ENCODE measurements around the gene RRP8.
A peak's percentile ranks its signal among the peaks of the same experiment; 100 is the strongest.

The RRP8 gene

GRCh38 chr11:6603287-6604080 is at the start of gene RRP8, which contains the start of gene ILK:
Gene RRP8 (minus strand): TSS chr11:6603616. CDS start chr11:6603502, 114 bp downstream.
Gene ILK (plus strand): TSS chr11:6603774. CDS start chr11:6604272, 498 bp downstream.
- DNase-seq (ENCODE audit: low read depth): peak; percentile 80

- no peak for DNase-seq (ENCODE audit: low read depth)
Measured at GRCh38 chr11:6653097-6653496, 49.7 kb upstream of the RRP8 start.

GRCh38 chr11:6652182-6652581 is 48.8 kb upstream of the RRP8 start:
- DNase-seq (ENCODE audit: low read depth): no peak

- no peak for DNase-seq (ENCODE audit: low read depth)
Measured at GRCh38 chr11:6650980-6651379, 47.6 kb upstream of the RRP8 start.

GRCh38 chr11:6650104-6650503 is 46.7 kb upstream of the RRP8 start:
- no peak for DNase-seq (ENCODE audit: low read depth)

- no peak for DNase-seq (ENCODE audit: low read depth)
Measured at GRCh38 chr11:6648501-6648900, 45.1 kb upstream of the RRP8 start.

GRCh38 chr11:6647836-6648235 is 44.4 kb upstream of the RRP8 start:
- DNase-seq (ENCODE audit: low read depth): no peak

GRCh38 chr11:6646918-6647679 is 43.7 kb upstream of the RRP8 start:
- no peak for DNase-seq (ENCODE audit: low read depth)

GRCh38 chr11:6646576-6646917 is 43.1 kb upstream of the RRP8 start:
- DNase-seq (ENCODE audit: low read depth): no peak

GRCh38 chr11:6646071-6646470 is 42.7 kb upstream of the RRP8 start:
- DNase-seq (ENCODE audit: low read depth): no peak

GRCh38 chr11:6642957-6643356 is 39.5 kb upstream of the RRP8 start:
- no peak for DNase-seq (ENCODE audit: low read depth)

GRCh38 chr11:6640985-6641701 is 37.7 kb upstream of the RRP8 start:
- no peak for DNase-seq (ENCODE audit: low read depth)

GRCh38 chr11:6640036-6640984 is 36.9 kb upstream of the RRP8 start:
- DNase-seq (ENCODE audit: low read depth): no peak

GRCh38 chr11:6638429-6638828 is 35.0 kb upstream of the RRP8 start:
- DNase-seq (ENCODE audit: low read depth): no peak

GRCh38 chr11:6637871-6638270 is 34.5 kb upstream of the RRP8 start:
- no peak for DNase-seq (ENCODE audit: low read depth)

- no peak for DNase-seq (ENCODE audit: low read depth)
Measured at GRCh38 chr11:6636480-6636879, 33.1 kb upstream of the RRP8 start.

- DNase-seq (ENCODE audit: low read depth): no peak
Measured at GRCh38 chr11:6635082-6635932, 31.9 kb upstream of the RRP8 start.

GRCh38 chr11:6634534-6634933 is 31.1 kb upstream of the RRP8 start:
- DNase-seq (ENCODE audit: low read depth): no peak

- no peak for DNase-seq (ENCODE audit: low read depth)
Measured at GRCh38 chr11:6633422-6634408, 30.3 kb upstream of the RRP8 start.

Measured in activated T-cell treated with anti-CD3 and anti-CD28 coated beads for 1 hour (primary cell).